ENCODE measurements around the gene LYZL6. TPM values are rescaled to one million over a fixed set of nuclear protein-coding genes. Genes with fewer than 3 reads are reported as not detected.

LYZL6 gene
- polyA plus RNA-seq, 1 experiment: not detected

DNA sequence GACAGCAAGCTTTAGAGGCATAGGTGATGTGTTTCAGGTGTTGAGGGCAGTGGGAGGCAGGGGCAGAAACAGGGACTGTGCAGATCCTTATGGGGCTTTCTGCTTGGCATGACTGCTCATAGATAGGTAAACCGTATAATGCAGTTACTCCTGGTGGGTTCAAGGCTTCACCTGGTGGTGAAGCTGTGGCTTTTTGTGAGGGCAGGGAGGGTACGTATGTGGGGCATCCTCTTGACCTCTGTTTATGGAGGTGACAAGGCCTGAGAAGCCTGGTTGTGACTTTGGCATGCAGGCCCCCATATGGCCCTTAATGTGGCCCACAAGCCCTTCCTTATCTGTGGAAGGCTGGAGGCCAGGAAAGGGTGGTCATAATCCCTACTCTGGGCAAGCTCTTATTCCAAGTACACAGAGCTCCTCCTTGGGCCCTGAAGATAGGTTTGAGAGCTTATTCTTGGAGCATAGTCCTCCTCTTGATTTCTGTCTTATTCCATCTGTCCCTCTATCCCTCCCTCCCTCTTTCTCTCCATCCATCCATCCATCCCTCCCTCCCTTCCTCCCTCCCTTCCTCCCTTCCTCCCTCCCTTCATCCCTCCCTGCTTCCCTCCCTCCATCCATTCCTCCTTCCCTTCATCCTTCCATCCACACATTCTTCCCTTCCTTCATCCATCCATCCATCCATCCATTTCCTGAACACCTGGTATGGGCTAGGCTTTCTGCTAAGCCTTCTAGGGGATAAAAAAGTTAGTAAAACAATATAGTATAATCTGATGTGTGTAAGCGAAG is 39.1 kb upstream of the LYZL6 start:
- Histone ChIP-seq H3K4me3 (ENCODE audit: low read depth, low read length) (no peak overlapping the region), H3K27me3 (ENCODE audit: control insufficient read depth, insufficient read depth, low read length) (peaks cover 2% of the 10 kb centered on the region; the same call in 1 of the 2 replicates), H3K36me3 (ENCODE audit: control insufficient read depth, insufficient read depth, low read length) (no peaks in the 10 kb centered on the region)
- POLR2A ChIA-PET: no interaction called here
- no peak for TF ChIP-seq CTCF (IDR thresholded peaks at IDR 0.05; ENCODE audit: insufficient read depth, low read depth, low read length)
- CTCF ChIA-PET: interaction anchor here (0.8 to 1.2 kb wide), 2 partner anchors 14 to 17 kb away, joined by 4 to 5 read pairs; no protein-coding TSS in a partner anchor
- DNase-seq (ENCODE audit: low read depth): no peak

- DNase-seq (ENCODE audit: low read depth): no peak
- TF ChIP-seq CTCF (IDR thresholded peaks at IDR 0.05; ENCODE audit: insufficient read depth, low read depth, low read length): no peak
- H3K36me3 ChIP-seq (ENCODE audit: control insufficient read depth, insufficient read depth, low read length): no peaks in the 10 kb centered on the region
- ChIA-PET POLR2A (no interaction called here), CTCF (interaction anchor here (1.2 kb wide), 1 partner anchor 13 kb away, joined by 5 read pairs; no protein-coding TSS in a partner anchor)
- no peak overlapping the region for H3K4me3 ChIP-seq (ENCODE audit: low read depth, low read length)
- peaks cover 2% of the 10 kb centered on the region; the same call in 1 of the 2 replicates for H3K27me3 ChIP-seq (ENCODE audit: control insufficient read depth, insufficient read depth, low read length)
Observed at GRCh38 chr17:35981908-35982330, 38.4 kb upstream of the LYZL6 start.

GRCh38 chr17:35981246-35981645 is 37.7 kb upstream of the LYZL6 start, which contains the start of gene CCL16:
TSS of gene CCL16 (minus strand) at chr17:35981497. CDS start at chr17:35981420, 77 bp downstream.
- Histone ChIP-seq H3K27me3 (ENCODE audit: control insufficient read depth, insufficient read depth, low read length) (peaks cover 2% of the 10 kb centered on the region; the same call in 1 of the 2 replicates), H3K36me3 (ENCODE audit: control insufficient read depth, insufficient read depth, low read length) (no peaks in the 10 kb centered on the region), H3K4me3 (ENCODE audit: low read depth, low read length) (no peak within 1 kb of the TSS)
- ChIA-PET CTCF (no interaction called here), POLR2A (no interaction called here)
- TF ChIP-seq CTCF (IDR thresholded peaks at IDR 0.05; ENCODE audit: insufficient read depth, low read depth, low read length): no peak
- DNase-seq (ENCODE audit: low read depth): no peak

DNA sequence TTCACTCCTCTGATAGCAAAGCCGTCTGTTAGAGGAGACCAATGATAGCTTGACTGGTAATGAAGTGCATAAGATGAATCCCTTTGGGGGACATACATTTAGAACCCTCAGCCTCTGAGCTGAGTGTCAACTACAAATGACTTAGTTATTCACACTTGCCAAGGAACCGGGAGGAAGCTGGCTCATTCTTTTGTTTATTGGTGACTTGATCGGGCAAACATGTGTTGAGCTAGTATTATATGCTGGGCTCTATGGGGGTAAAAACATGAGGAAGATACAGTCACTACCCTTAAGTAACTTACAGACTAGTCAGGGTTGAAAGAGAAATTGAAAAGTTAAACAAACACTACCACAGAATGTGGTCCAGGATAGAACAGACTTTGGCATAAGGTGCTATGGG is 34.8 kb upstream of the LYZL6 start:
- no peak for DNase-seq (ENCODE audit: low read depth)
- no peaks in the 10 kb centered on the region for H3K36me3 ChIP-seq (ENCODE audit: control insufficient read depth, insufficient read depth, low read length)
- TF ChIP-seq CTCF (IDR thresholded peaks at IDR 0.05; ENCODE audit: insufficient read depth, low read depth, low read length): no peak
- ChIA-PET POLR2A (no interaction called here), CTCF (interaction anchor here (0.6 to 2.2 kb wide), 2 partner anchors 9 to 17 kb away, joined by 3 to 9 read pairs; no protein-coding TSS in a partner anchor)
- H3K27me3 ChIP-seq (ENCODE audit: control insufficient read depth, insufficient read depth, low read length): peaks cover 2% of the 10 kb centered on the region; the same call in 1 of the 2 replicates
- no peak overlapping the region for H3K4me3 ChIP-seq (ENCODE audit: low read depth, low read length)

- TF ChIP-seq CTCF (IDR thresholded peaks at IDR 0.05; ENCODE audit: insufficient read depth, low read depth, low read length): no peak
- no peaks in the 10 kb centered on the region for H3K36me3 ChIP-seq (ENCODE audit: control insufficient read depth, insufficient read depth, low read length)
- CTCF ChIA-PET: interaction anchor here (2.2 kb wide), 1 partner anchor 8 kb away, joined by 9 read pairs; no protein-coding TSS in a partner anchor
- peaks cover 1% of the 10 kb centered on the region for H3K27me3 ChIP-seq (ENCODE audit: control insufficient read depth, insufficient read depth, low read length)
- DNase-seq (ENCODE audit: low read depth): no peak
- POLR2A ChIA-PET: no interaction called here
- no peak overlapping the region for H3K4me3 ChIP-seq (ENCODE audit: low read depth, low read length)
Observed at GRCh38 chr17:35977509-35977908, 34.0 kb upstream of the LYZL6 start.

Data from BJ (cell line).